Activated CD4-positive, alpha-beta T cell treated with anti-CD3 and anti-CD28 coated beads, Interleukin-2, Interleukin-6, amounts not matched to agents 100 ng/mL and 50 ng/mL, durations not matched to agents 16 hours and 8 hours (primary cell): ENCODE measurements around the gene SERHL2.
"Not testable (repeated sequence)": the region's sequence is repeated elsewhere in the genome, so short reads cannot be mapped to it uniquely, and the experiment has no call there.

Experiments used
- DNase-seq: peaks from one replicate; pipeline ENCODE4 v3.0.0-alpha.2; 2020

Gene SERHL2

GRCh38 chr22:42536166-42536565, 17.6 kb upstream of the SERHL2 start:
- DNase-seq: no peak

DNA sequence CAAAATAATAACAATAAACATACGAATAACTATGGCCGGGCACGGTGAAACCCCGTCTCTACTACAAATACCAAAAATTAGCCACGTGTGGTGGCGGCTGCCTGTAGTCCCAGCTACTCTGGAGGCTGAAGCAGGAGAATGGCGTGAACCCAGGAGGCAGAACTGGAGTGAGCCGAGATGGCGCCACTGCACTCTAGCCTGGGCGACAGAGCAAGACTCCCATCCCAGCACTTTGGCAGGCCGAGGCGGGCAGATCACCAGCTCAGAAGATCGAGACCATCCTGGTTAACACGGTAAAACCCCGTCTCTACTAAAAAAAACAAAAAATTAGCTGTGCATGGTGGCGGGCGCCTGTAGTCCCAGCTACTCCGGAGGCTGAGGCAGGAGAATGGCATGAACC, 17.1 kb upstream of the SERHL2 start:
- DNase-seq: not testable (repeated sequence)

GRCh38 chr22:42537199-42537831, 16.4 kb upstream of the SERHL2 start:
- DNase-seq: not testable (repeated sequence)

GRCh38 chr22:42539236-42539771, 14.5 kb upstream of the SERHL2 start:
- not testable (repeated sequence) for DNase-seq

DNA sequence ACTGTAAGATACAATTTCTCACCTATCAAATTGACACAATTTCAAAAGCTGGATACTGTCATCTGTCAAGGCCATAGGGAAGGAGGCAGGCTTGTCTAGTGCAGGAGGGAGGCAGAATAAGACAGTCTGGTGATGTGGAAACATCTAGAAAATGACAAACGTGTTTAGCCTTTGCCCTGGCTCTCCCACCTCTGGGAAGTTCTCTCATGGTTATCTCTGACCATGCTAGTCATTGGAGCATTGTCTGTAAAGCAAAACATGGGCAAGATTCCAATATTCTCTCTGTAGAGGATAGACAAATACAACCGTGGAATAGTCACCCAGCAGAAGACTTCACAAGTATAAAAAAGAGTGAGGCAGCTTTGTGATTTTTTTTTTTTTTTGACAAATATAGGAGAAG, 9.1 kb upstream of the SERHL2 start:
- DNase-seq: no peak

DNA sequence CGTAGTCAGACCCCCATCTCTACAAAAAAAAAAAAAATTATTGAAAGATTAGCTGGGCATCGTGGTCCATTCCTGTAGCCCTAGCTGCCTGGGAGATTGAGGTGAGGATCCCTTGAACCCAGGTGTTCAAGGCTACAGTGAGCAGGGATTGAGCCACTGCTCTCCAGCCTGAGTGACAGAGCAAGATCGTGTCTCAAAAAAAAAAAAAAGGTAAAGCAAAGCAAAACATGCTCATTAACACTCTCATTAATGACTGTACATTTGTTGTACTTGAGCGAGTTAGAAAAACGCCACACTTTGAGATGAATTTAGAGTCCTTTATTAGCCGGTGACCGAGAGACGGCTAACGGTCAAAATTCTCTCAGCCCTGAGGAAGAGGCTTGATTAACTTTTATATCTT, 6.2 kb upstream of the SERHL2 start:
- no peak for DNase-seq

DNA sequence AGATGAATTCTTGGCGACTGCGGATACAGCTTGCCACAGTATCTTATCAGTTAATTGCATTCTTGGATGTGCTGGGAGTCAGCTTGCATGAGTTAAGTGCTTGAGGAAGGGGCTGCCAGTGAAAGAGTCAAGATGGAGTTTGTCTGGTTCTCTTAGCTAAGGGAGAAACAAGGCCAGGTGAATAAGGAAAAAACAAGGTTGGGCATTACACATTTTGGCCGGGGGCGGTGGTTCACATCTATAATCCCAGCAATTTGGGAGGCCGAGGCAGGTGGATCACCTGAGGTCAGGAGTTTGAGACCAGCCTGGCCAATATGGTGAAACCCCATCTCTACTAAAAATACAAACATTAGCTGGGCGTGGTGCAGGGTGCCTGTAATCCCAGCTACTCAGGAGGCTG, 5.6 kb upstream of the SERHL2 start:
- DNase-seq: not testable (repeated sequence)

DNA sequence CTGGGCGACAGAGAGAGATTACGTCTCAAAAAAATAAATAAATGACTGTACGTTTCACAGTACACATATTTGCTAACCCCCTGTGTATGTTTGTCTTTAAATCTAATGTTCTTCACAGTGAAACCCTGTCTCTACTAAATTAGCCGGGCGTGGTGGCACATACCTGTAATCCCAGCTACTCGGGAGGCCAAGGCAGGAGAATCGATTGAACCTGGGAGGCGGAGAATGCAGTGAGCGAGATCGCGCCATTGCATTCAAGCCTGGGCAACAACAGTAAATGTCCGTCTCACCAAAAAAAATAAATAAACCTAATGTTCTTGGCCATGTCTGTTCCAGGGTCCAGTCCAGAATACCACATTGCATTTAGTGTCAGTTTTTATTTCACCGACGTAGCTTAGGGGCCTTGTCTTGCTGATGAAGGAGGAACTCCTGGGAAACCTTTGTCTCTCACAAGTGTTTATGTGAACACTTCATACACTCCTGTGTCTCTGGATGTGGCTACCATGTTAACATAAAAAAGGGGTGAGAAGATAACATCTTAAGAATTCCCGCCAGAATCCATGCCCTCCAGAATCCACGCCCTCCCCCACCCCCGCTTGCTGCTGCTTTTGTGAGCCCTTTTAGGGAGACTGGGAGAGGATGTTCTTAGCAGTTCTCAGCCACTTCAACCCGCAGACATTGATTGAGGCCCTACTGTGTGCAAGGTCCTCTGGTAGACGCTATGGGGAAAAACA, 5.0 kb upstream of the SERHL2 start:
- DNase-seq: no peak

DNA sequence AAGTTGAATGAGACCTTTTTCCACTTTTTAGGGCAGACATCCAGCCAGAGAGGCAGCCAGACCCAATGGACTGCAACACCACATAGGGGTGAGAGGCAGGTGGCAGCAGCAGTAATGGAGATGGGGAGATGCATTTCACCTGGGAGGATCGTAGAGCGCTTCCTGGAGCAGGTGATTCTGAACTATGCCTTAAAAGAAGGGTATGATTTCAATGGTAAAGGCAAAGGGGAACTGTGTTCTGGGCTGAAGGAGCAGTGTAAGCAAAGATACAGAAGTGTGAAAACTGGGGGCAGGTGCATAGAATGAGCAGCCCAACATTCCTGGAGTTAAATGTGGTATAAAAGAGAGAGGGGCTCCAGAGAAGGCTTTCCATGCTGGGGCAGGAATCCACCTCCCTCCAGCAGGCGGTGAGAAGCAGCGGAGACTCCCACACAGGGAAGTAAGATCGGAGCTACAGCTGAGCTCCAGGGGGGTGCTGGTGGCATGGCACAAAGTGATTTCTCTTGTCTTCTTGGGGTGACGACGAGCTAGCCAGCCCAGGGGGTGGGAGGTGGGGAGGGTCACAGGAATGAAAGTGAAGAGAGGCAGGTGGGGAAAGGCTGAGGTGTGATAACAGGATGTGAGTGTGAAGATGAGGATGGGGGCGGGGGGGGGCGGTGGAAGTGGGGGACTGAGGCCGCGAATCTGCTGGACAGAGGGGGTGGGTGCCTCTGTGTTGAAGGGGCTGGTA, 4.3 kb upstream of the SERHL2 start:
- DNase-seq: no peak

GRCh38 chr22:42552294-42552647, 1.5 kb upstream of the SERHL2 start:
- DNase-seq: not testable (repeated sequence)

DNA sequence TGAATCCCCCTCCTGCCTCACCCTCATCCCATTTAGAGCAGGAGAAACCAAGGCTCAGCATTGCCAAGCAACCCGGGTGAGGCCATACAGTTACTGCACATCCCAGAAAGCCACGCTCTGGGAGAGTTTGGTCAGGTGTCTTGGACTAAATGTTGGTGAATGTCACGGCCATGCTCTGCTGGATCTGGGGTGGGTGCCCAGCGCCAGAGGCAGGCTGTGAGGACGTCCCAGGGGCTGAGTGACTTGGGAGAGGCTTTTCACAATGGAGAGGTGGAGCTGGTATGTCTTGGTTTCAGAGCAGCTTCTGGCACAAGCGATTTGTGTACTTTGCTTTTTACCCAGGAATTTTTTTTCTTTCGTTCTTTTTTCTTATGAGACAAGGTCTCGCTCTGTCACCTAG, 6.6 kb downstream of the SERHL2 start:
- DNase-seq: no peak

- no peak for DNase-seq
These were observed 7.0 kb downstream of the SERHL2 start for GRCh38 chr22:42560781-42561180.

- DNase-seq: no peak
These were observed 8.1 kb downstream of the SERHL2 start for GRCh38 chr22:42561856-42562255.

- DNase-seq: no peak
These were observed 8.5 kb downstream of the SERHL2 start for GRCh38 chr22:42562279-42562678.

DNA sequence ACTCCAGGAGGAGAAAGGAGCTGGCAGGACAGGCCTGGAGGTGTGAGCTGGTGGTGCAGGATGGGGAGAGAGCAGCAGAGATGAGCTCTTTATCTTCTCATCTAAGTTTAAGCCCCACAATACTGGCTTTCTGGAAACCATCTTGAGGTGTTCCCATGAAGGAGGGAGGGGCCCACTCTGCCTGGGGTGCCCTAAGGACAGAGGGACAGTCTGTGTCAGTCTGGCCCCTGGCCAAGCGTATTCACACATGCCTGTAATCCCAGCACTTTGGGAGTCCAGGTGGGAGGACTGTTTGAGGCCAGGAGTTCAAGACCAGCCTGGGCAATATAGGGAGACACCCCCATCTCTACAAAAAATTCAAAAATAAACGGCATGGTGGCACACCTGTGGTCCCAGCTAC, 8.9 kb downstream of the SERHL2 start:
- no peak for DNase-seq

DNA sequence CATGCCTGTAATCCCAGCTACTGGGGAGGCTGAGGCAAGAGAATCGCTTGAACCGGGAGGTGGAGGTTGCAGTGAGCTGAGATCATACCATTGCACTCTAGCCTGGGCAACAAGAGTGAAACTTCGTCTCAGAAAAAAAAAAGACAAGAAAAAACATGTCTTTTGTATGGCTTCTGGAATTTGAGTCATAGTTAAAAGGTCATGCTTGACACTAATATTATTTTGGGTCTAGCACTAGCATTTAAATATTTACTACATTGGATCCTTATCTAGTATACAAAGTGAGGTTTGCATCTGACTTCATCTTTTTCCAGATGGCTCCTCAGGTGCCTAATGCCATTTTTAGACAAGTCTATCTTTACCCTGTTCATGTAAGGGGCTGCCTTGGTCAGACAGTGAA, 10.2 kb downstream of the SERHL2 start:
- not testable (repeated sequence) for DNase-seq

DNA sequence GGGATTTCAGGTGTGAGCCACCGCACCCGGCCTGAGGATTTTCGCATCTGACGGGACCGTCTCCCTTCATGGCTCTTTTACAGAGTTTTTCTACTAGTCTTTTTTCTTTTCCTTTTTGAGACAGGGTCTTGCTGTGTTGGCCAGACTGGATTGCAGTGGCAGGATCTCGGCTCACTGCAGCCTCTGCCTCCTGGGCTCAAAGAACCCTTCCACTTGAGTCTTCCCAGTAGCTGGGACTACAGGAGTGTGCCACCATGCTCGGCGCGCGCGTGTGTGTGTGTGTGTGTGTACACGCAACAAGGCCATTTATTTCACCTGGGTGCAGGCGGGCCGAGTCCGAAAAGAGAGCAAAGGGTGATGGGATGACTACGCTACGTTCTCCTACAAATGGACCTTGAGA, 10.9 kb downstream of the SERHL2 start:
- DNase-seq: no peak

GRCh38 chr22:42565956-42566355, 12.2 kb downstream of the SERHL2 start:
- no peak for DNase-seq

DNA sequence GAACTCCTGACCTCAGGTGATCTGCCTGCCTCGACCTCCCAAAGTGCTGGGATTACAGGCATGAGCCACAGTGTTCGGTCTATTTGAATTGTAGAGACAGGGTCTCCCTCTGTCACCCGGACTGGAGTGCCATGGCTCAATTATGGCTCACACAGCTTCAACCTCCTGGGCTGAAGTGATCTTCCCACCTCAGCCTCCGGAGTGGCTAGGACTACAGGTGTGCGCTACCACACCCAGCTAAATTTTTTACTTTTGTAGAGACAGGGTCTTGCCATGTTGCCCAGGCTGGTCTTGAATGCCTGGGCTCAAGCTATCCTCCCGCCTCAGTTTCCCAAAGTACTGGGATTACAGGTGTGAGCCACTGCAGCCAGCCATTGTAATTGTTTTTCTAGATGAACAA, 14.2 kb downstream of the SERHL2 start:
- DNase-seq: not testable (repeated sequence)

GRCh38 chr22:42570580-42570979, 16.8 kb downstream of the SERHL2 start:
- not testable (repeated sequence) for DNase-seq

DNA sequence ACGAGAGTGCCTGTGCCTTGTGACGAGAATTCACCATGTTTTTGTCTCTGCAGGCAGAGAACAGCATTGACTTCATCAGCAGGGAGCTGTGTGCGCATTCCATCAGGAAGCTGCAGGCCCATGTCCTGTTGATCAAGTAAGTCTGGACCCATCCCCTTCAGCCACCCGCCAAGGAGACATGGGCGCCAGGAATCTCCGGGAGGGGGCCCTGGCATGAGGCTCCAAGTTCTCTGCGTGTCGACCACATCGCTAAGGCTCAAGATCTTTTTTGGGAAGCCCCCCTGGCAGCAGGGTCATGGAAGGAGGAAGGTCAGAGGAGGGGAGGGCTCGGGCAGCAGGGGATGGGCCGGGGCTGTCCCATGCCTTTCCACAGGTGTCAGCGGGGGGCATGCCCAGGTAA, 17.3 kb downstream of the SERHL2 start:
- DNase-seq: not testable (repeated sequence)

DNA sequence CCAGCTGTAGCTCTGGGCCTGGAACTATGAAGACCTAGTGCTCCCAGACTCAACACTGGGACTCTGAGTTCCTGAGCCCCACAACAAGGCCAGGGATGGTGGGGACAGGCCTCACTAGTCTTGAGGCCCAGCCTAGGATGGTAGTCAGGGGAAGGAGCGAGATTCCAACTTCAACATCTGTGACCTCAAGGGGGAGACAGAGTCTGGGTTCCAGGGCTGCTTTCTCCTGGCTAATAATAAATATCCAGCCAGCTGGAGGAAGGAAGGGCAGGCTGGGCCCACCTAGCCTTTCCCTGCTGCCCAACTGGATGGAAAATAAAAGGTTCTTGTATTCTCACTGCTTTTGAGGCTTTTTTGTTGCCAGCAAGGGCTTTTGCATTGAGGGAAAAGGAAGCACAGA, 20.3 kb downstream of the SERHL2 start:
- DNase-seq: not testable (repeated sequence)

- DNase-seq: not testable (repeated sequence)
These were observed 20.7 kb downstream of the SERHL2 start for GRCh38 chr22:42574468-42574867.
